CD4-positive, alpha-beta T cell treated with Interleukin-17A for 1 hour (primary cell): ENCODE data around the gene CCSAP.
"Not testable (repeated sequence)": the region's sequence is repeated elsewhere in the genome, so short reads cannot be mapped to it uniquely, and the experiment has no call there.

Experiments used
- DNase-seq: peaks from one replicate; pipeline ENCODE4 v3.0.0-alpha.2; 2020

CCSAP gene

DNA sequence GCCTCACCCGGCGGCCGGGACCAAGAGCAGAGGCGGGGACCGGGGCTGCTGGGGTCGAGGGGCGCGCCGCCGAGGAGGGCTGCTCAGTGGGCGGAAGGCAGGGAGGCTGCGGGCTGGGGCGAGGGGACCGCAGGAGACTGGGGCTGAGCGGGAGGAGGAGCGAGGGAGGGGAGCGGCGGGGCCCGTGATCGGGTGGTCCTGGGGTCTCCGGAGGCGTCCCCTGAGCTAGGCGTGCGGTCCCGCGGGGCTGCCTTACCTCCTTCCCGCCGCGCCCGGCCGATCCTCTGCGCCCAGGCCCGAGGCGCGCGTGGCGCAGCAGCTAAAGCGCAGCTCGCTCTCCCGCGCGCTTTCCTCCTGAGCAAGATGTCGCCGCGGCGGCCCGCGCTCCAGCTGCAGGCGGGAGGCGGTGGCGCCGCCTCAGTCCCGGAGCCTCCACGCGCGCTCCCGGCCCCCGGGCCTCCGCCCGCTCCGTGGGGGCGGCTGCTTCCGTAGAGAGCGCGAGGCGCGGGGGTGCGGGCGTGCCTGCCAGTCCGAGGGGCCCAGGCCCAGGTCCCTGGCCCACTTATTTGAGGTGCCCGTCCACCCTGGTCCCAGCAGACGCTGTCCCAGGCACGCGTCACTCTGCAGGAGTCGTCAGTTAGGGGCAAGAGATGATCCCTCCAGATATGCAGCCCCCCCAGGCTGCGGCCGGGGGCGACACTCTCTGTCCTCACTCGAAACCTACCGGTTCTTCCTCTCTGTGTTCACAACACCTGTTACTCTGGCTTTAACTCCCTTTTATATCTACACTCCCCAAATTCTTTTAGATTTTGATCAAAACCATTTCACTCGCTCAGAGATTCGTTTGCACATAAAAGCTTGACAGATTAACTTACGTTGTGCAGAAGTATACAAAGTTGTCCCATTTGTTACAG is at the start of gene CCSAP:
Gene CCSAP (minus strand): TSS at position 392 of the 914 bp plus-strand sequence. CDS start 582 bp downstream, outside the sequence.
- DNase-seq: no peak

DNA sequence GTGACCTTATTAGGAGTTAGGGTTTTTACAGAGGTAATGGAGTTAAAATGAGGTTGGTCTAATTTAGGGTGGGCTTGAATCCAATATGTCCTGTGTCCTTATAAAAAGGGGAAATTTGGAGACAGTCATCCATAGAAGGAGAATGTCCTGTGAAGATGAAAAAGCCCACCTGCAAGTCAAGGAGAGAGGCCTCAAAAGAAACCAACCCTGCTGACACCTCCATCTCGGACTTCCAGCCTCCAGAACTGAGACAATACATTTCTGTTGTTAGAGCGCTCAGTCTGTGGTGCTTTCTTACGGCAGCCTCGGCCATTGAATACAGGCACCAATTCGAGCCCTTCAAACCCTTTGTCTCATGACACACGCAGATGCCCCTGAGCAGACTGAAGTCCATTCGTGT is 47.3 kb upstream of the CCSAP start:
- DNase-seq: no peak

DNA sequence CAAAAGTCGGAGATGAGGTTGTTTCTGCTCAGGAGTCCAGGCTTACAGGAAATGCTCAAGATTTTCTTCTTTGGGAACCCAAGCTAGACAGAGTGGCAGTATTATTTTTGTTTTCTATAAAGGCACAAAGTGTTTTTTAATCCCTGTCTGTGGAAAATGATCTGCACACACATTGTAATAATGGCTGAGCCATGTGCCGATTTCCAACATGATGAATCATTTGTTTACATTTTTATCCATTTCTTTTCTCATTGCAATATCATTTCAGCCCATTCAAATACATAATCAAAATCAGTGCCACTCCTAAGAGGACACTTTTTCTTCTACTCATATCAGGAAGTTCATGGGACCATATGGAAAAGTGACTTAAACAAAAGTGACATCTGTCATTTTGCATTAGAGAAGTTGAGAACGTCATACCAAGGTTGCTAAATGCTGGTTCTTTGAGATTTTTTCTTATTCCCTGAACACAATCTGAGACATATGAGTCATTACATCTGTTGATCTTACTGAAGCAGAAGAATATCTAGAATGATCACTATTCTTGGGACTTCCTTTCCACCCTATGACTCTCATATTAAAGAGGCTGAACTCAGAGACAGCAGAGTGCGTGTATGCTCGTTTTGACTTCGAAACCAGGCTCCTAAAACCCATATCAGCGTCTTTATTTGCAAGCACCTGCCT is 46.2 kb upstream of the CCSAP start:
- DNase-seq: no peak

GRCh38 chr1:229385853-229386456 is 43.1 kb upstream of the CCSAP start:
- no peak for DNase-seq

DNA sequence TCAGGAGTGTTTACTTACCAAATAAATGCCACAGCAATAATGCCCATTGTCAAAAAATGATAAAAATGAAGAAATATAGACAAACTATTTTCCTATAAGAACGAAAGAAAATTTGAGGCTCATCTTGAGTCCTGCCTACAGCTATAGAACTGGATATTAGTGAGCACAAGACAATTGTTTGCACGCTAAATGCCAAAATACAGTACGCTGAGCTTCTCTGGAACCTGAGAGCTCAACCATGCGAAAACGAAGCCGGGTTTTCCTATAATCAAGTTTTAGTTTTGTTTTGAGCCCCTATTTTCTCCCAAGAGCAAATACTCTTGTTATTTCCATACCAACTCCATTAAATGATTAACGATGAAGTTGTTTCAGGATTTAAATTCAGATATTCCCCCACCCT is 42.0 kb upstream of the CCSAP start:
- no peak for DNase-seq

DNA sequence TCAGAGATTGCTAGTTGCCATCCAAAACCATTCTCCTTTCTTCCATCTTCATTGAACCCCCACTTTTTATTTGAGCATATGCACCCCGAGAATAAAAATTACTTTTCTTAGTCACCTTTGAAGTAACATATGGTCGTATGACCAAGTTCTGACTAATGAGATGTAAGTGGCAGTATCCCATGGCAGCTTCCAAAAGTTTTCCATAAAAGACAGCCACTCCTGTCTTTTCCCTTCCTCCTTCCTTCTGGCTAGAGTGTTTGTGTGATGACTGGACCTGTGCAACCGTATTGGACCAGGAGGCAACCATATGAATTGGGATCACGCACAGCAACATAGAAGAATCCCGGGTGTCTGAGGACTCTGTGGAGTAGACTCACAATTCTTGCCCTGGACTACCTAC is 41.1 kb upstream of the CCSAP start:
- DNase-seq: no peak

- DNase-seq: no peak
Measured at GRCh38 chr1:229383188-229383587, 40.3 kb upstream of the CCSAP start.

- no peak for DNase-seq
Measured at GRCh38 chr1:229381234-229381633, 38.4 kb upstream of the CCSAP start.

DNA sequence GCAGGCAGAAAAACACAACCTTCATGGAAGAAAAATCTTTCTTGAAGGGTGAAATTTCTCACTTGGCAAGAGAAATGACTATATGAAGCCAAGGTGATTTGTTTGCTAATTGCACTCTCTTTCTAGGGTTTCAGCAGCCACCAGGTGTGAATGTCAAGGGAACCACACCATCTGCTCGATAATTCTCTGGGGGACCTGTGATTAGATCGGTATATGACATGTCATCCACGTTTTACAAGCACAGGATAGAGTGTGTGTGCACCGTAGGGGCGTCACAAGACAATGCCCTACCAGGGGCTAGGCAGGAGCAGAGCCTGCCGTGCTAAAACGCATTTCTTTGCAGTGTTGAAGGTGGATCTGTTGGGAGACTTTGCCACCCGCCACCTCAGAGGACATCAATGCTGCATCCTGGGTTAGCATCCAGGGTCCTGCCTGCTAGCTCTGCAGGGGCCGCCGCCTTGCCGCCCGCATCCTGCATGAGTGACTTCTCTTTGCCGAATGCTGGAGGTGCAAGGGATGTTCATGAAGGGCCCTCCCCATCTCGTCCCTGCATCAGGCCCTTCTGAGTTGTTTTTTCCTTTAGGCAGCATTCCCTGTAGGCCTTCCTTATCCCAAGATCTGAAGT is 37.8 kb upstream of the CCSAP start:
- no peak for DNase-seq

DNA sequence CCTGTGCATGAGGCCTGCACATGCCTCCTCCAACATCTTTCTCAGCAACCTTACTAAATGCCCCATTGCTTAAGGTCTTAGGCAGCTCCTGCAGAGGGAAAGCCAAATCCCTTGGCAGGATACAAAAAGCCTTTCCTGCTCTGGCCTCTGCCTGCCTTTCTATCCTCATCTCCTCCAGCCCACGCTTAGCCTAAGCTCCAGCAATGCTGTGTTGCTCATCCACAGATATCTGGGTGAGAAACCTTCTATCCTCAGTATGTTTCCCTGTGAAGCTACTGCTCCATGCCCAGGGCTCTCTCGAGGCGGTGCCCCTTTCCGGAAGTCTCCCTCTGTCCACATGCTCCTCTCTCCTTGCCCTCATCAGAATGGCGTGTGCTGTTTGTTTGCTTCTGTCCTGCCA is 37.0 kb upstream of the CCSAP start:
- no peak for DNase-seq

GRCh38 chr1:229378586-229379367 is 35.9 kb upstream of the CCSAP start:
- no peak for DNase-seq

- not testable (repeated sequence) for DNase-seq
Measured at GRCh38 chr1:229378035-229378434, 35.2 kb upstream of the CCSAP start.

DNA sequence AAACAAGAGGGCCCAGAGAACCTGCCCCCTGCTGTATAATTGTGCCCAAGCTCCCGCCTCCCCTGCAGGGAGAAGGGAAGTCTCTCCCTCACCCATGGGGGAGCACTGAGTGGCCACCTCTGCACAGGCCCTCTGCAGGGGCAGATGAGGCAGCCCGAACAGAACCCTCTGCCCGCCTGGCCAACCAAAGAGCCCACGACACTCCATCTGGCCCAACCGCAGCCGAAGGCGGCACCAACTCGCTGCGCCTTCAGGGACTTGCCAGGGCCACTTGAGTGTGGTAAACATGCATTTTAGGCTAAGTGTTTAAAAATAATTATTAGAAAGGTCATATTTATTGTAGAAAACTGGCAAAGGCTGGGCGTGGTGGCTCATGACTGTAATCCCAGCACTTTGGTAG is 34.6 kb upstream of the CCSAP start:
- DNase-seq: no peak

- no peak for DNase-seq
Measured at GRCh38 chr1:229376521-229376920, 33.7 kb upstream of the CCSAP start.

- DNase-seq: no peak
Measured at GRCh38 chr1:229374485-229374884, 31.6 kb upstream of the CCSAP start.

DNA sequence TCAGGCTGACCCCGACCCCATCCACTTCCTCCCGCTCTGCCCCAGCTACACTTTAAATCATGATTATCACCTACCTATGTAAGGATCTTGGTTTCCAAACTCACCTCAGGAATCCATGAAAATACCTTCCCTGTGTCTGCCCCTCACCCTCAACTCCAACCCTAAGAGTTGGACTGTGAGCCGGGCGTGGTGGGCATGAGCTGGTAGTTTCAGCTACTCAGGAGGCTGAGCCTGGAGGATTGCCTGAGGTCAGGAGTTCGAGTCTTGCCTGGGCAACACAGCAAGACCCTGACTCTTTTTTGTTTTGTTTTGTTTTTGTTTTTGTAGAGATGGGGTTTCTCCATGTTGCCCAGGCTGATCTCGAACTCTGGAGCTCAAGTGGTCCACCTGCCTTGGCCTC is 30.5 kb upstream of the CCSAP start:
- no peak for DNase-seq

DNA sequence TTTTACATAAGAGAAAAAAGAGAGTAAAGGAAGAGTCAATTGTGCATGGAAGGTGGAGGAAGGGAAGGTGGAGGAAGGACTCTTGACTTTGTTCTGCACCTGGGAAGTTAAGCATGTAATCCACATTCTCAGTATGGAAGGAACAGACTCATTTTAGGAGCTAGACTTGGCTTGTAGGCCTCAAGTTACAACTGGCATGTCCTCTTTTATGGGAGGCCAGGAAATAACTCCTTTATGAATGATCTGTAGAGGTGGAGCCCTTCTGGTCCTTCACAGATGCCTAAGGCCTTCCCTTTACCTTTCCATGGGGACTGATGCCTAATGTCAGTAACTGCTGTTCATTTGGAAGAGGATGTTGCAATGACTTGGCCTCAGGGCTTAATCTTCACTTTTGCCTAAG is 29.4 kb upstream of the CCSAP start:
- no peak for DNase-seq

- no peak for DNase-seq
Measured at GRCh38 chr1:229371624-229372023, 28.8 kb upstream of the CCSAP start.

GRCh38 chr1:229370601-229371021 is 27.8 kb upstream of the CCSAP start:
- DNase-seq: no peak

GRCh38 chr1:229368347-229368746 is 25.5 kb upstream of the CCSAP start:
- DNase-seq: no peak

DNA sequence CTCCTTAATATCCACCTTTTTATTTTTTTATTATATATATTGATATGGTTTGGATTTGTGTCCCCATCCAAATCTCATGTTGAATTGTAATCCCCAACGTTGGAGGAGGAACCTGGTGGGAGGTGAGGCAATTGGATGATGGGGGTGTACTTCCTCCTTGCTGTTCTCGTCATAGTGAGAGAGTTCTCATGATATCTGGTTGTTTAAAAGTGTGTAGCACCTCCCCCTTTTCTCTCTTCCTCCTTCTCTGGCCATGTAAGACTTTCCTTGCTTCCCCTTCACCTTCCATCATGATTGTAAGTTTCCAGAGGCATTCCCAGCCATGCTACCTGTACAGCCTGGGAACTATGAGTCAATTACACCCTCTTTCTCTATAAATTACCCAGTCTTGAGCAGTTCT is 22.7 kb upstream of the CCSAP start:
- no peak for DNase-seq
